HG03442 (cell line): ENCODE results near the gene SLC16A7.

Source experiments
- ATAC-seq: cut with Tn5 transposase; IDR thresholded peaks from one replicate; pipeline ENCODE4 v1.9.1; 2021; ENCODE audit warnings: mild to moderate bottlenecking, moderate library complexity; ENCODE audit not compliant: unreplicated experiment

The SLC16A7 gene

GRCh38 chr12:59664495-59664894 lies 68.7 kb downstream of the SLC16A7 start:
- ATAC-seq: no peak

DNA sequence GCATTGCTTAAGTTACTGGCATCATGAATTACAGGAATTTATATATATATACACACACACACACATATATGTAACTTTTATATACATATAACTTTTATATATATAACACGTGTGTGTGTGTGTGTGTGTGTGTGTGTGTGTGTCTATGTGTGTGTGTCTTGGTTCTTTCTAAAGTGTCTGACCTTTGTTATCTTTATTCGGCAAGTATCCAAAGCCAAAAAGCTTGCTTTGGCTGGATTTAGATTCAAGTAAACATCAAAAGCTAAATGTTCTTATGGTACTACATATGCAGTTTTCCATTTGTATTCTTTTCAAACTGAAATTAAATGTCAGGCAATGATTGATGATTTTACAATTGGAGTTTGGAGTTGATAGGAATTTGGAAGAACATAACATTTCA lies 69.9 kb downstream of the SLC16A7 start:
- ATAC-seq: no peak

DNA sequence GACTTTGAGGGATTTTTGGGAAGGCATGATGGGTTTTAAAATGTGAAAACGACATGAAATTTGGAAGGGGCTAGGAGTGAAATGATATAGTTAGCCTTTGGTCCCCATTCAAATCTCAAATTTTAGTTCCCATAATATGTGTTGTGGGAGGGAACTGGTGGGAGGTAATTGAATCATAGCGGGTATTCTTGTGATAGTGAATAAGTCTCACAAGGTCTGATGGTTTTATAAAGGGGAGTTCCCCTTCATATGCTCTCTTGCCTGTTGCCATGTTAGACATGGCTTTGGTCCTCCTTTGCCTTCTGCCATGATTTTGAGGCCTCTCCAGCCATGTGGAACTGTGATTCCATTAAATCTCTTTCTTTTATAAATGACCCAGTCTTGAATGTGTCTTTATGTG lies 72.8 kb downstream of the SLC16A7 start:
- ATAC-seq: no peak

DNA sequence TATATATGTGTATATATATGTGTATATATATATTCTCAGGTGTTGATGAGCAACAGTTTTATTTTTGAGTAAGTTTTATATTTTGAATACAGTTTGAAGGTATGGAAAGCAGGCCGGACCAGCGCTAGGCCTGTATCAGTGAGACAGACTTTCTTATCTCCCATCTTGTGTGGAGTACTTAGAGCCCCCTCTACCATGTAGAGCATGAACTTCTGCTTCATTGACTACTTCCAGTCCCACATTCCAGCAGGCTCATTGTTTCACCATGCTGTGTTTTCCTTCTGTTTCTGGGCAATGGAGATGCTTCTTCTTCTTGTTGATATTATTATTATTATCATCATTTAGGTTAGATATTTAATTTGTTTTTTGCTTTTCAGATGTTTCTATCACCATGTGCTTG lies 76.4 kb downstream of the SLC16A7 start:
- ATAC-seq: no peak

GRCh38 chr12:59675461-59675860 lies 79.6 kb downstream of the SLC16A7 start:
- no peak for ATAC-seq

DNA sequence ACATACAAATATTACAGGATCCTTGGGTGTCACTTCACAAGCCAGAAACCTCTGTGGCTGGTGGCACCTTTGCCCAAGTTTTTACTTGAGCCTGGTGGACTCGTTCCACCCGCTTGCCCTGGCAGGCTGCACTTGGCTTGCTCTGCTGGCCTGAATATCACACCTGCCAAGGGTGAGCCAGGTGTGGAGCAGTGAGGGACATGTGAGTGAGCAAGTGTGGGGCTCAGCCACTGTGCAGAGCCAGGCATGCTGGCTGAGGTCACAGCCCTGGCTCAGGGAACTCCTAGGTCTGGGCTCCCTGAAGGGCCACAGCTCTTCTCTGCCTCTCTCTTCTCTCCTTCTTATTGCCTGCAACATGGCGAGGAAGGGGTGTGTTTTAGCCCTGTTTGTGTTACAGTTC lies 82.0 kb downstream of the SLC16A7 start:
- no peak for ATAC-seq

DNA sequence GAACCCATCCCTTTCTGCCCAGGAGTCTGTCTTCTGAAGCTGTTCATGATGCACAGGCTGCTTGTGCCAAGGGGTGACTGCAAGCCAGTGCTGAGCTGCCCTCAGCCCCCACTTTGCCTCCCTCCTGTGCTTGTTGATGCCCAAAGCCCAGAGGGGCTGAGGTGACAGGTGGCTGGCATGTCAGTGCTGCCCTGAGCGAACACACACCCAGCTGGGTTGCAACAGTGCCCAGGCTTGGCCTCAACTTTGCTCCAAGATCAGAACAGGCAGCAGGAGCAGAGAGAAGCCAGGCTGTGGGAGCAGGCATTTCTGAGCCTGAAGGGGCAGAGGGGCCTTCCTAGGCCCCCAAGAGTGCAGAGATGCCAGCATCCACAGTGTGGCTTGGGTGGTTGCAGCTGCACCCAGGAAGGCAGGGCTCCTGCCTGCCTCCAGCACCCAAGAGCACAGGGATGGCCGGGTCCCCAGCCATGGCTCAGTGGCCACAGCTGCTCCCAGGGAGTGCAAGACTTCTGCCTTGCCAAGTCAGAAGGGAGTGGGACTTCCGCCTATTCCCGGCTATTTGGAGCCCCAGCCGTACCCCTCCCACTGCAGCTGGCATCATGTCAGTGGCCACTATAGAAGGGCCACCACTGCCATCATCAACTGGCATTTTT lies 83.1 kb downstream of the SLC16A7 start:
- no peak for ATAC-seq

DNA sequence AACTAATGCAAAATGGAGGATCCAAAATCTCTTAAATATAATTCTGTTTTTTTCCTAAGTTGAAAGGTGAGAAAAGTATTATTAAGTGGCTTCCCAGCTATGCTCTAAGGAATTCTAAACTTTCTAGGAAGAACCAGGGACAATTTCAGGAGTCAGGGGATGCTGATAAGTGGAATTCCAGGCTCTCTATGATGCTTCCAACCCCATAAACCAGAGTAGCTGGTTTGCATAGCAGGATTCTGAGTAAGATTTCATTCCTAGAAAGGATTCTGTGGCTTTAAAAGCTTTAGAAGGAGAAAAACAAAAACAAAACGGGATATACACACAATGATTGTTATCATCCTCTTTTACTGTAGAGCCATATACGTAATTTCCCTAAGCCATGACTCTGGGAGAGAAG lies 93.9 kb downstream of the SLC16A7 start:
- no peak for ATAC-seq

DNA sequence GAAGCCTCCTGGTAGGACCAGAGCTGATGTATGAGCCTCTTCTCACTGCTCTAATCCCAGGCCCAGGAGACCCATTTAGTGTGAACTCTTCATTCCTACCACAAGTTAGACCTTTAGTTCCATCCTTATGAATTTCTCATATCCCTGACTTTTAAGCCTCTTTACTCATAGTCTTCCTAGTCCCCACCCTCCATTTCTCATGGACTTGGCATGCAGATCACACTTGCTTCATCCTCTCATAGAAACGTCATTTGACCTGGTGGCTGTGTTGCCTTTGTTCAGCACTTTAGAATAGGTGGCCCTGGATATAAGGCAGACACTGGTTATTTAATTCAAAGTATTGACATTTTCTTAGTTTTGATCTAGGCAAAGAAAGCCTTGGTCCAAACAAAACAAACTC lies 99.5 kb downstream of the SLC16A7 start:
- ATAC-seq: no peak

DNA sequence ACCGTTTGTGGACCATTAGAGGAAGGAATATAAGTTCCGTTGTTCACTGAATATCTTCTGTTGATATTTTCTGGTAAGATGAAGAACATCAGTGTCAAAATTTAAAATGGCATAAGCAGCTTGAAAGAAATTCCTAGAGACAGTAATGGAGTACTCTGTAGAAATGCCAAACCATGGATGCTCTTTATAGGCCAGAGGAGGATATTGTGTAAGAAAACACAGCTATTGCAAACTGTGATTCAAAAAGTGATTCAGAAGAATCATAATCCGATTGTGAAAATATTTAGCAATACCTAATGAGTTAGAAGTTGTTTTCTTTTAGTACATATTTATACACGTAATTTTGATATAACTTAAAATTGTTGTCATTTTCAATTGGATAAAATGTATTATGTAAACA lies 102.8 kb downstream of the SLC16A7 start:
- ATAC-seq: no peak

DNA sequence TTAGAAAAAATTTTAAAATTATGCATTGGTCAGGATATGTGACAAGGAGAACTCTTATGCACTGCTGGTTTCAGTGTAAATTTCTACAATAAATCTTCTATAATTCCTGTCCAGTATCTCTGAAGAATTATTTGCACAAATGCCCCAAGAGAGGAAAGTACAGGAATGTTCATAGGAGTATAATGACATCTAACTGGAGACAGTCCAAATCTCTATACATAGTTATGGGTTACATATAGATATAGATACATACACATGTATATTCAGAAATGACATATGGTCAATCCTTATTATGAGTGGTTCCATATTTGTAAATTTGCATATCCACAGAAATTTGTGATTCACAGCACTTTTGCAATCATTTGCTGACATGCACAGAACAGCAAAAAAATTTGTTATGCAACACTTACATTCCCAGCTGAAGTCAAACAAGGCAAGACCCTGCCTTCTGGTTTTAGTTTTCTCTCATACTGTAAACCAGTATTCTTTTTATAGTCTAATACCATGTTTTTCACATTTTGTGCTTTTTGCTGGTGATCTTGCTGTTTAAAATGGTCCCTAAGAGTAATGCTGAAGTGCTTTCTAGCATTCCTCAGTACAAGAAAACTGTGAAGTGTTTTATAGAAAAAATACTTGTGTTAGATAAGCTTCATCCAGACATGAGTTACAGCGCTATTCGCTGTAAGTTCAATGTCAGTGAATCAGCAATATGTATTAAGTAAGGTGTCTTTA lies 103.8 kb downstream of the SLC16A7 start:
- ATAC-seq: no peak

- ATAC-seq: no peak
Measured at GRCh38 chr12:59700153-59700450, 104.3 kb downstream of the SLC16A7 start.

DNA sequence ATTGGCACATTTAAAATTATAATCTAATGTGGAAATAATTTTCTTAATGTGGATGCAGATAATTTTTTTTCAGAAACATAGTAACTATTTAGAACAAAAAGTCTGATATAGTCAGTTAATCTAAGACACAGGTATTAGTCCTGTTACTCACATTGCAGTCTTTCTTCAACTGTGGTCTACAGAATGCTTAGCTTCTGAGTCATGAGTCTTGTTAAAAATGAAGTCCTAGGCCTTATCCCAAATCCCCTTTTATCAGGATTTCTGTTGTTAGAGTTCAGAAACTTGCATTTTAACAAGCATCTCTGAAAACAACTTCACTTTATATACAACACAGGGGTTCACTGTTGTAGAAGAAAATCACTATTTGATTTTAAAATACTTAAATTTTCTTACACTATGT lies 112.2 kb downstream of the SLC16A7 start:
- no peak for ATAC-seq

GRCh38 chr12:59708484-59708883 lies 112.7 kb downstream of the SLC16A7 start:
- ATAC-seq: no peak

DNA sequence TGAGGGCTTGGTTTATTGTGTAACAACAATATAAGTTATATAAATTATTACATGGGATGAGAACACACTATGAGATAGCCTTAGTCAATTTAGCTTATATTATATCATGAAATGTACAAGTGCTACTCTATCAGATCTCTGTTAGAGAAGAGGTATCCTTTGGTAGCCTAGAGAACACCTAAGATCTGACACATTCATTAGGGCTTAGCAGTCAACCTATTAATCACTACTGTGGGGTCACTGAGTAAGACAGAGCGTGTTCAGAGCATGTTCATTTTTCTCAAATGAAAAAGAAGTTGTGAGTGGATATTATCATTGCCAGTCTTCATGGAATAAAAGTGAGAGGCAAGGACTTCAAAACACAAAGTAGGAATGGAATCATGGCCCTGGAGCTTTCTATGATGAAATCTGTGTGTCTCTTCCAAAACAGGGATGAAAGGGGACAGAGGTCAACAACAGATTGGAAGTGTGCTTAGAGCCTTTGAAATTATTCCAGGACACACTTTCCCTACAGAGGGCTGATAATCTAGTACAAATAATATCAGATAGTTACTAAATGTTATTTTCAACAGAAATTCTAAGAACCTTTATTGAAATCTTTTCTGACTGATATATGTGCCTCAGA lies 114.3 kb downstream of the SLC16A7 start:
- no peak for ATAC-seq

GRCh38 chr12:59710964-59711363 lies 115.1 kb downstream of the SLC16A7 start:
- no peak for ATAC-seq

GRCh38 chr12:59715434-59715833 lies 119.6 kb downstream of the SLC16A7 start:
- ATAC-seq: no peak

- no peak for ATAC-seq
Measured at GRCh38 chr12:59716043-59716442, 120.2 kb downstream of the SLC16A7 start.

- no peak for ATAC-seq
Measured at GRCh38 chr12:59717436-59717835, 121.6 kb downstream of the SLC16A7 start.

DNA sequence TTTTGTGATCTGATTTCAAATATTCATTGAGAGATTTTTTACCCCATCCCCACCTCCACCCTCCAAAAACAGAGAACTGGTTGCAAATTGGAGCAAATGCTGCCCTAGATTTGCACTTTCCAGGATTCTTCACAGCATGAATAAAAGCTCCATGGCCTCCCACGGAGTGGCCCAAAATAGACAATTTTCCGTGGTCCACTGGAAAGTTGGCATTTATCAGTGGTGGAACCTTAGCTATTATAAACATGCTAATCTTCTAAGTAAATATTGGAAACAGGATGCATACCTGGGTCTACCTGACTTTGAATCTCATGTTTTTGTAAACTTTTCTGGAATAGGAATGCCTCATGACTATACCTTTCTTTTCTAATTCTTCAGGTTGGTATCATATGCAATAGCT lies 123.9 kb downstream of the SLC16A7 start:
- ATAC-seq: no peak

DNA sequence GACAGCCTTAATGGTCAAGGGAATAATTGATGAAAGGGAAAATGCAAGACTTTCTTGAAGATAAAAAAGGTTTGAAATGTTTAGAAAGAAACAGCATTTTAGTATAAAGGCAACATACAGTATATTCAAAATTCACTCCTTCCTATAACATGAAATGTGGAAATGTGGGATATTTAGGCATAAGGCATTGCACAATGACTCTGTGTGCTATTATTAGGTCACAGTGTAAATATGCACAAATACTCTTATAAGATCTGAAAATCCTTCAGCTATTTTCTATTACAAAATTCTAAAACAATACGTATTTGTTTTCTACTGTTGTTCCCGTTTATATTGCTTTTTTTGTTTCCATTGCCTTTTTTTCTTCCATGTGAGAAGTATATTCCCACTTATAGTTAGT lies 127.7 kb downstream of the SLC16A7 start:
- no peak for ATAC-seq

- ATAC-seq: no peak
Measured at GRCh38 chr12:59724011-59724695, 128.3 kb downstream of the SLC16A7 start.
